AG04449 (cell line): Measurements from ENCODE around the gene RBM25.
A peak's percentile ranks its signal among the peaks of the same experiment; 100 is the strongest.
"Not testable (repeated sequence)": the region's sequence is repeated elsewhere in the genome, so short reads cannot be mapped to it uniquely, and the experiment has no call there.

Experiments
- CTCF ChIA-PET: fragments of 350-600 bp; formaldehyde crosslinking; extraction: SDS; loops from one replicate; lab custom pipeline; 2021; ENCODE audit warnings: antibody characterized with exemption; lab: Yijun Ruan, JAX
- POLR2A ChIA-PET: fragments of 400-600, 350-600 bp; formaldehyde crosslinking; extraction: SDS; loops from one replicate; lab custom pipeline; 2020; ENCODE audit warnings: antibody characterized with exemption, inconsistent platforms; lab: Yijun Ruan, JAX
- DNase-seq: peaks from one replicate; pipeline ENCODE4 v3.0.0-alpha.2; 2010; ENCODE audit warnings: low read depth, low spot score
- H3K4me3 ChIP-seq: 2 replicates; pipeline ENCODE4 v1.5.1; 2011; ENCODE audit warnings: low read depth, mild to moderate bottlenecking, control low read depth, low read length
- CTCF ChIP-seq: IDR thresholded peaks from one replicate; pipeline ENCODE4 v1.5.1; 2011; ENCODE audit warnings: mild to moderate bottlenecking, moderate library complexity, low read length, control low read depth, inconsistent platforms; ENCODE audit not compliant: insufficient read depth; ENCODE audit errors: missing control alignments

The RBM25 gene

GRCh38 chr14:73026243-73026844 lies 32.0 kb upstream of the RBM25 start:
- ChIA-PET POLR2A (interaction anchor here (0.9 to 2.6 kb wide), 2 partner anchors 8 to 32 kb away, joined by 4 to 13 read pairs; partner anchors contain the start of gene RBM25), CTCF (interaction anchor here (1.0 kb wide), 1 partner anchor 512 kb away, joined by 3 read pairs; no protein-coding TSS in a partner anchor)
- H3K4me3 ChIP-seq, result peak overlapping the region; percentile 81
- no peak for TF ChIP-seq CTCF
- DNase-seq, result no peak

- peak; percentile 91 for DNase-seq
- ChIA-PET CTCF (no interaction called here), POLR2A (interaction anchor here (0.6 to 2.6 kb wide), 3 partner anchors 9 to 31 kb away, joined by 3 to 13 read pairs (median 4); partner anchors contain the start of gene RBM25)
- TF ChIP-seq CTCF, result no peak
- H3K4me3 ChIP-seq, result peak within 1 kb of the TSS; percentile 81
Observed at GRCh38 chr14:73026845-73027542, 31.3 kb upstream of the RBM25 start, which contains the start of gene ZFYVE1. Gene ZFYVE1, minus strand, starts transcription at chr14:73027106. Its CDS starts 2,598 bp downstream, at chr14:73024508.

GRCh38 chr14:73027546-73027945 lies 30.8 kb upstream of the RBM25 start:
- H3K4me3 ChIP-seq, result peak overlapping the region; percentile 57
- ChIA-PET POLR2A (interaction anchor here (0.6 to 2.6 kb wide), 3 partner anchors 9 to 31 kb away, joined by 3 to 13 read pairs (median 4); partner anchors contain the start of gene RBM25), CTCF (no interaction called here)
- TF ChIP-seq CTCF, result no peak
- DNase-seq, result no peak

GRCh38 chr14:73027984-73028383 lies 30.4 kb upstream of the RBM25 start:
- DNase-seq, result no peak
- TF ChIP-seq CTCF, result no peak
- no peak overlapping the region for H3K4me3 ChIP-seq
- ChIA-PET CTCF (interaction anchor here (0.6 kb wide), 1 partner anchor 19 kb away, joined by 3 read pairs; no protein-coding TSS in a partner anchor), POLR2A (interaction anchor here (2.6 kb wide), 1 partner anchor 30 kb away, joined by 13 read pairs; the partner anchor contains the start of gene RBM25)

- H3K4me3 ChIP-seq, POLR2A ChIA-PET, DNase-seq, CTCF ChIA-PET: not testable (repeated sequence)
Observed at GRCh38 chr14:73036706-73037450, 21.5 kb upstream of the RBM25 start.

GRCh38 chr14:73047808-73048207 lies 10.5 kb upstream of the RBM25 start:
- CTCF ChIA-PET, result no interaction called here
- DNase-seq, result no peak
- POLR2A ChIA-PET, result no interaction called here
- no peak overlapping the region for H3K4me3 ChIP-seq
- TF ChIP-seq CTCF, result no peak
